Adrenal gland (tissue), 5 donors: ENCODE measurements around the gene IYD.

Experiments
- CTCF ChIP-seq, 6 experiments: fragments of 450-650 bp in 4 of 6; fragments of 200-600 bp in 2 of 6; sonication (generic) in 1 of 6; IDR thresholded peaks; 1 replicate in 5 of 6; 2 replicates in 1 of 6; pipeline versions ENCODE4 v1.5.1 to v1.8.0; 2016 to 2021; ENCODE audit warnings: antibody characterized with exemption in 6 of 6, mild to moderate bottlenecking in 2 of 6, moderate library complexity in 1 of 6
- POLR2A ChIP-seq, 2 donors: fragments of 450-650 bp; IDR thresholded peaks; one replicate each; pipeline ENCODE4 v1.6.1; 2017; ENCODE audit warnings: antibody characterized with exemption in 2 of 2, mild to moderate bottlenecking in 2 of 2, moderate library complexity in 1 of 2
- donor health status: DM: no; HTN: no; CAD: no.

GRCh38 chr6:150336299-150336698 lies 32.5 kb upstream of the IYD start:
- TF ChIP-seq CTCF (IDR thresholded peaks at IDR 0.05) (no peak), POLR2A (IDR thresholded peaks at IDR 0.05) (no peak)
